K562 (cell line): ENCODE data around the gene LSM14B.

ENCODE experiments used
- ATF3 ChIP-seq, 2 experiments: fragments of 450-650 bp in 1 of 2; sonication (generic) in 1 of 2; formaldehyde crosslinking in 1 of 2; IDR thresholded peaks in 1 of 2; conservative IDR thresholded peaks in 1 of 2; 2 replicates each; pipeline versions ENCODE4 v1.6.1 to v1.8.1; 2016 to 2023; ENCODE audit warnings: mild to moderate bottlenecking in 2 of 2, moderate library complexity in 2 of 2, inconsistent platforms in 1 of 2, missing genetic modification reagents in 1 of 2
- EP300 ChIP-seq: IDR thresholded peaks from 2 replicates; pipeline ENCODE4 v1.6.1; 2012; ENCODE audit warnings: low read length, improper control_type of control experiment
- FOXJ3 ChIP-seq: sonication (generic); formaldehyde crosslinking; IDR thresholded peaks from 2 replicates; pipeline ENCODE4 v1.4.0; 2020; ENCODE audit warnings: mild to moderate bottlenecking, missing genetic modification reagents
- HMG20A ChIP-seq: fragments of 450-650 bp; formaldehyde crosslinking; conservative IDR thresholded peaks from 2 replicates; pipeline ENCODE4 v1.4.0; 2020; ENCODE audit warnings: mild to moderate bottlenecking, mixed read lengths
- KAT7 ChIP-seq: sonication (generic); formaldehyde crosslinking; IDR thresholded peaks from 2 replicates; pipeline ENCODE4 v1.8.0; 2022; ENCODE audit warnings: missing genetic modification reagents, mild to moderate bottlenecking, borderline replicate concordance
- NEUROD1 ChIP-seq: fragments of 150-350 bp; IDR thresholded peaks from 2 replicates; pipeline ENCODE4 v1.6.1; 2014; ENCODE audit warnings: borderline replicate concordance, low read length, low read depth; ENCODE audit not compliant: partially characterized antibody
- YY1 ChIP-seq, 3 experiments: IDR thresholded peaks; 2 replicates each; pipeline ENCODE4 v1.6.1; 2011; ENCODE audit warnings: low read length in 2 of 3, mild to moderate bottlenecking in 2 of 3, moderate library complexity in 2 of 3, borderline replicate concordance in 1 of 3, control low read depth in 1 of 3, low read depth in 1 of 3; ENCODE audit not compliant: insufficient read depth in 3 of 3, insufficient replicate concordance in 2 of 3, control insufficient read depth in 1 of 3, insufficient read length in 1 of 3; ENCODE audit errors: extremely low read depth in 1 of 3

GRCh38 chr20:62183426-62184142, 61.3 kb downstream of the LSM14B start:
- TF ChIP-seq HMG20A (CRISPR knock-in tag) (no peak), ATF3 (IDR thresholded peaks at IDR 0.05) (no peak), ATF3 (CRISPR knock-in tag; conservative IDR thresholded peaks at IDR 0.05) (no peak), FOXJ3 (no peak), NEUROD1 (no peak), KAT7 (CRISPR knock-in tag) (no peak), YY1 (IDR thresholded peaks at IDR 0.05; ENCODE audit: borderline replicate concordance in 1 of 3, control insufficient read depth in 1 of 3, extremely low read depth in 1 of 3, insufficient read depth in 3 of 3, insufficient read length in 1 of 3, insufficient replicate concordance in 2 of 3, low read depth in 1 of 3, low read length in 2 of 3) (no peak), EP300 (no peak)
